ENCODE measurements around the gene ABCC1. TPM values are rescaled to one million over a fixed set of nuclear protein-coding genes. Genes with fewer than 3 reads are reported as not detected.

Gene ABCC1
- total RNA-seq, 4 donors from 2014 or later, result 19.3 to 43.7 (median 26.2) TPM

GRCh38 chr16:16163571-16163970 is 214.2 kb downstream of the ABCC1 start:
- no peaks in the 10 kb centered on the region for H3K4me1 ChIP-seq
- TF ChIP-seq POLR2A (IDR thresholded peaks at IDR 0.05), result no peak
- TF ChIP-seq, protein P1, sequence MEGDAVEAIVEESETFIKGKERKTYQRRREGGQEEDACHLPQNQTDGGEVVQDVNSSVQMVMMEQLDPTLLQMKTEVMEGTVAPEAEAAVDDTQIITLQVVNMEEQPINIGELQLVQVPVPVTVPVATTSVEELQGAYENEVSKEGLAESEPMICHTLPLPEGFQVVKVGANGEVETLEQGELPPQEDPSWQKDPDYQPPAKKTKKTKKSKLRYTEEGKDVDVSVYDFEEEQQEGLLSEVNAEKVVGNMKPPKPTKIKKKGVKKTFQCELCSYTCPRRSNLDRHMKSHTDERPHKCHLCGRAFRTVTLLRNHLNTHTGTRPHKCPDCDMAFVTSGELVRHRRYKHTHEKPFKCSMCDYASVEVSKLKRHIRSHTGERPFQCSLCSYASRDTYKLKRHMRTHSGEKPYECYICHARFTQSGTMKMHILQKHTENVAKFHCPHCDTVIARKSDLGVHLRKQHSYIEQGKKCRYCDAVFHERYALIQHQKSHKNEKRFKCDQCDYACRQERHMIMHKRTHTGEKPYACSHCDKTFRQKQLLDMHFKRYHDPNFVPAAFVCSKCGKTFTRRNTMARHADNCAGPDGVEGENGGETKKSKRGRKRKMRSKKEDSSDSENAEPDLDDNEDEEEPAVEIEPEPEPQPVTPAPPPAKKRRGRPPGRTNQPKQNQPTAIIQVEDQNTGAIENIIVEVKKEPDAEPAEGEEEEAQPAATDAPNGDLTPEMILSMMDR (IDR thresholded peaks at IDR 0.05 in 4 of 5, conservative IDR thresholded peaks at IDR 0.05 in 1 of 5), result no peak
- no peaks in the 10 kb centered on the region for H3K27me3 ChIP-seq
- H3K9me3 ChIP-seq, result no peaks in the 10 kb centered on the region
- intact Hi-C loops (cut with DNase I; ENCODE audit: low total_unique reads) (no loop called here), in situ Hi-C loops (cut with MboI; ENCODE audit: low sequenced_read_pairs in 4 of 4) (no loop called here)
- ATAC-seq (no peak), DNase-seq (no peak)
- H3K36me3 ChIP-seq, result no peaks in the 10 kb centered on the region
- no peak overlapping the region for H3K27ac ChIP-seq
- H3K4me3 ChIP-seq, result no peak overlapping the region

GRCh38 chr16:16164243-16164642 is 214.8 kb downstream of the ABCC1 start:
- no peaks in the 10 kb centered on the region for H3K36me3 ChIP-seq
- H3K27ac ChIP-seq, result no peak overlapping the region
- TF ChIP-seq POLR2A (IDR thresholded peaks at IDR 0.05), result no peak
- TF ChIP-seq, protein P1 (IDR thresholded peaks at IDR 0.05 in 4 of 5, conservative IDR thresholded peaks at IDR 0.05 in 1 of 5), result no peak
- DNase-seq (no peak), ATAC-seq (no peak)
- no peaks in the 10 kb centered on the region for H3K9me3 ChIP-seq
- no peaks in the 10 kb centered on the region for H3K4me1 ChIP-seq
- in situ Hi-C loops (cut with MboI; ENCODE audit: low sequenced_read_pairs in 4 of 4), result no loop called here
- H3K27me3 ChIP-seq, result no peaks in the 10 kb centered on the region
- H3K4me3 ChIP-seq, result no peak overlapping the region
- intact Hi-C loops (cut with DNase I; ENCODE audit: low total_unique reads), result no loop called here

- no peak for ATAC-seq
- H3K27ac ChIP-seq, result no peak overlapping the region
- no peaks in the 10 kb centered on the region for H3K36me3 ChIP-seq
- no peak overlapping the region for H3K4me3 ChIP-seq
- TF ChIP-seq POLR2A (IDR thresholded peaks at IDR 0.05), result no peak
- TF ChIP-seq, protein P1 (IDR thresholded peaks at IDR 0.05 in 4 of 5, conservative IDR thresholded peaks at IDR 0.05 in 1 of 5), result no peak
- no peaks in the 10 kb centered on the region for H3K4me1 ChIP-seq
- intact Hi-C loops (cut with DNase I; ENCODE audit: low total_unique reads) (no loop called here), in situ Hi-C loops (cut with MboI; ENCODE audit: low sequenced_read_pairs in 4 of 4) (no loop called here)
- no peaks in the 10 kb centered on the region for H3K27me3 ChIP-seq
- DNase-seq, result no peak
- no peaks in the 10 kb centered on the region for H3K9me3 ChIP-seq
Observed at GRCh38 chr16:16166085-16166484, 216.7 kb downstream of the ABCC1 start.

- no peak for TF ChIP-seq POLR2A (IDR thresholded peaks at IDR 0.05)
- TF ChIP-seq, protein P1 (IDR thresholded peaks at IDR 0.05 in 4 of 5, conservative IDR thresholded peaks at IDR 0.05 in 1 of 5), result no peak
- in situ Hi-C loops (cut with MboI; ENCODE audit: low sequenced_read_pairs in 4 of 4), result no loop called here
- H3K27ac ChIP-seq, result no peak overlapping the region
- no peak for ATAC-seq
- H3K27me3 ChIP-seq, result no peaks in the 10 kb centered on the region
- intact Hi-C loops (cut with DNase I; ENCODE audit: low total_unique reads), result no loop called here
- no peaks in the 10 kb centered on the region for H3K36me3 ChIP-seq
- H3K4me3 ChIP-seq, result no peak overlapping the region
- H3K4me1 ChIP-seq, result no peaks in the 10 kb centered on the region
- H3K9me3 ChIP-seq, result no peaks in the 10 kb centered on the region
- DNase-seq, result no peak
Observed at GRCh38 chr16:16166949-16167348, 217.5 kb downstream of the ABCC1 start.

GRCh38 chr16:16167927-16168326 is 218.5 kb downstream of the ABCC1 start:
- Histone ChIP-seq H3K9me3 (no peaks in the 10 kb centered on the region), H3K27ac (no peak overlapping the region), H3K36me3 (no peaks in the 10 kb centered on the region), H3K27me3 (no peaks in the 10 kb centered on the region), H3K4me1 (no peaks in the 10 kb centered on the region), H3K4me3 (no peak overlapping the region)
- in situ Hi-C loops (cut with MboI; ENCODE audit: low sequenced_read_pairs in 4 of 4), result no loop called here
- no peak for DNase-seq
- intact Hi-C loops (cut with DNase I; ENCODE audit: low total_unique reads), result no loop called here
- no peak for ATAC-seq
- no peak for TF ChIP-seq POLR2A (IDR thresholded peaks at IDR 0.05)
- TF ChIP-seq, protein P1 (IDR thresholded peaks at IDR 0.05 in 4 of 5, conservative IDR thresholded peaks at IDR 0.05 in 1 of 5), result no peak
